GM18507 (cell line): ENCODE measurements around the gene KCNA10.

Experiments
- DNase-seq: peaks from one replicate; pipeline ENCODE4 v3.0.0; 2011; ENCODE audit warnings: low read depth; ENCODE audit not compliant: insufficient read length; ENCODE audit errors: extremely low spot score
- FAIRE-seq: peaks from 2 replicates; lab custom pipeline; 2011; peaks lifted over from hg19 to GRCh38; lab: Jason Lieb, UNC

The KCNA10 gene

DNA sequence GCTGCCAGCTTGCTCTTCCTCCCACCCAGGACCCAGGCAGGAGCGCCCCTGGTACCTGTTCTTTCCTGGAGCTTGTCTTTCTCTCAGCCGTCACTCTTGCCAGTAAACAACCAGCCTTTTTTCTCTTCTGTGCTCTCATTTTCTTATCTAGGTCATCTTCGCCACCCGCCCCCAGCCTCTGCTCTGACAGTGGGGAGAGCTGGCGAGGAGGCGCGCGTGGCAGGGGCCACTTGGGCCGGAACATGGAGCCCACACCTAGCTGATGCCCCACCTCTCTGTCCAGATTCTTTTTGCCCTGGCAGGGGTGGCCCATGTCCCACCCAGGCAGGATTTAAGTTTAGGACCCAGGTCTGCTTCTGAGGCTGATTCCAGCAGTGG lies 35.7 kb downstream of the KCNA10 start:
- DNase-seq, result no peak
- no peak for FAIRE-seq

DNA sequence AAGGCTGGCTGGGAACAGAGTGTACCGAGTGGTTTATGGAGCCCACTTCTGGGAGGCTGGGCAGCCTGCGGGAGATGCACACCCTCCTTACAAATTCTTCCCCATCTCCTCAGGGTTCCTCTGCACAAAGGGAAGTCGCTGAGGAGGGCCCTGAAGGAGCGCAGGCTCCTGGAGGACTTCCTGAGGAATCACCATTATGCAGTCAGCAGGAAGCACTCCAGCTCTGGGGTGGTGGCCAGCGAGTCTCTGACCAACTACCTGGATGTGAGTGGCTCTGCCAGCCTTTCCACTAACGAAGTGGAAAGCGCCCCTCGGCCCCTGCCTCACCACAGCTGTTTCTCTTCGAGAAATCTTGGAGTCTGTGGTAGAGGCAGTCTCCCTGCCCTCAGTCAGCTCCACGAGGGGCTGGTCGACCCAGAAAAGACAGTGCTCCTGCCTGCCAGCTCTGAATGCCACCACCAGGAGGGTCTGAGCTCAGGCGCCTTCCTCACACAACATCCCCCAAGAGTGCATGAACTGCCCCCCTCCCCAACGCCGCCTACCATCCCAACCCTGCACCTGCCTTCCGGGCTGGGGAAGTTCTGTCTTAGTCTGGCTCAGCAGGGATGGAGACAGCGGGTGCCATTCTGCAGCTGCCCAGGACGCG lies 36.2 kb downstream of the KCNA10 start:
- no peak for FAIRE-seq
- DNase-seq, result no peak

DNA sequence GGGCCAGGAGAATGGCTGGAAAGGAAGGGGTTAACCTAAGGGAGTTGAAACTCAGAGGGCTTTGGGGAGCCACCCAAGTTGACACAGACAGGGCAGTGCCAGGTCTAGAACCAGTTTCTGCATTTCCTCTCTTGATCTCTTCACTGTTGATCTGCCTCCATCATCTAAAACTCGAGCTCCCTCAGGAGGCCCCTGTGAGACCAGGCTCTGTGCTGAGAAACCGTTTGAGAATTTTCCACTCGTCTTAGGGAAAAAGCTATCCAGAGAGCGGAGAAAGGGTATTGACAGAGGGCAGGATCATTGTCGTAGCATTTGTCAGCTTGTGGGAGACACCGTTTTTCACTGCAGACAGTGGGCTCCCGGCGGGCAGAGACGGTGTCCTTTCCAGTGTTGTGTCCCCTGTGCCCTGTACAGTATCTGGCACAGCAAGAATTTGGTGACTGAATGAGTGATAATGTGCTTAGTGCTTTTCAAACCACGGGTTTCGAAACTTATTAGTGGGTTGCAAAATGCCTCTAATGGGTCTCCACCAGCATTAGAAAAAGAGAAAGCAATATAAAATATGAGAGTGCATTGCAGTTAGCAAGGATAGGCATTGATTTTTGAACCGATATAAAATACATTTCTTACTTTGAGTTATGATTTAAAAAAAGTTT lies 36.9 kb downstream of the KCNA10 start:
- FAIRE-seq (no peak), DNase-seq (no peak)

DNA sequence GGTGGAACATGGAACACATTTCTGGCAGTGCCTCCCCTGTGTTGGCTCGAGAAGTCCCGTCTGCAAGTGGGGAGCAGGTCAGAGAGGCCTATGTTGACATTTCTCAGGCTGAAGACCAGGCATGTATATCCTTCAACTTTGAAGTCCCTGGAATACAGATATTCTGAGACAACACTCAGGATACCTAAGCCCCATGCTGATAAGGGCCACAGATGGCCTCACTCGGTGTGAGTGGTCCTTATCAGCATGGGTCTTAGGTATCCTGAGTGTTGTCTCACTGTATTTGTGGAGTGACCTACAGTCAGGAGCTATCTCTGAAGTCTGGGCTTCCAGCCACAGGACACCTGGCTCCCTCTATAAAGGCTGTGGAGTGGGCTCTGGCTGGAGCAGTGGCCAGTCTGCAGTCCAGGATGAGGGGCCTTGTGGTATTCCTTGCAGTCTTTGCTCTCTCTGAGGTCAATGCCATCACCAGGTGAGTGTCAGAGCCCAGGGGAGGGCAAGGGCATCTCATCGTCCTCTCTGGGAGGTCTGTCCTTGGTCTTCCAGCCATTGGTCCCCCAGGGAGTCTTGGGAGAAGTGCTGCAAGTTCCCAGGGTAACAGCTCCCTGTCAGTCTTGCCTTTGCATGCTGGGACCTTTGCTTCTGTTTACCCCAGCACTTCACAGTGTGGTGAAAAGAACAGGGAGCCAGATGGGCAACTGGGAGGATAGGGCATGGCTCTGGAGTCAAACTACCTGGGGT lies 38.4 kb downstream of the KCNA10 start:
- DNase-seq, result no peak
- no peak for FAIRE-seq

DNA sequence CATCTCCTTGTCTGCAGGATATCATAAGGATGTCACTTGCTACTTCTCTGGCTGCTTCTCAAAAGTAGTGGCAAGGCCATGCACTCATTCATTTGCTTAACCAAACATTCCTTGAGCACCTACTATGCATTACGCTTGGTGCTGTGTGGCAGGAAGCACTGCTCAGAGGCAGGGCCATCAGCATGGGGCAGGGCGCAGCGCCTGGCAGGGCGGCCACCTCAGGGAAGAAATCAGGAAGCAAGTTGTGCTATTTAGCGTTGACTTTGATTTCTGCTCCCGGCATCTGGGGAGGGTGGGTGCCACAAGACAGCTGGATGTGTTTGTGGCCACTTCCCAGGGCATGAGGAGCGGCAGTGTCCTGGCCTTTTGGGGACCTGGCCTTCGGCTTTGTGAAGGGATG lies 40.1 kb downstream of the KCNA10 start:
- DNase-seq, result no peak
- FAIRE-seq, result no peak

DNA sequence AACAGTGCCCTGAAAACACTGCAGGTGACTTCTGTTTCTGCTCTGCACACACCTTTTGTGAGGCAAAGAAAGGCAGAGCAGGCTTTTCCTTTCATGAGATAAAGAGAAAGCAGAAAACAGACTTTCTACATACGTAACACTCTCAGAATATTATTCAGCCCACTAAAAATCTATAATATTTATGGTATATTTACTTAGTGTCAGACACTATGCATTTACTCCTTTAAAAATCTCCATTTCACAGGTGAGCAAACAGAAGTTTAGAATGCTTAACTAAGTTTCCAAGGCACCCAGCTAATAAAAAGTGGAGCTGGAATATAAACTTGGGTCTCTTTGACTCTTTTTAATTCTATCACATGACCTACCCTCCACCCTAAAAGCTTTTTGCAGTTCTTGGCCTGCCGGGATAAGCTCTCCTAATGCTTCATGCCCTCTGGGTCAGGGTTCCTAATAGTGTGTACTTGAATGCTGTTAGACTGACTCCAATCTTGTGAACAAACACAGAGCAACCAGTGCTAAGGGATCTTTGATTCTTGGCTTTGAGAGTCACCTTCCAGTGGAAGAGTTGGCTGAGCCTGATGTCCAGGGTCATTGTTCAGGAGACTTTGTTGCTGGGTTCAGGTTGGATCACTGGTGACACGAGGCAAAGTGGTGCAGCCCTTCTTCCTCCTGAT lies 40.9 kb downstream of the KCNA10 start:
- DNase-seq (no peak), FAIRE-seq (no peak)

DNA sequence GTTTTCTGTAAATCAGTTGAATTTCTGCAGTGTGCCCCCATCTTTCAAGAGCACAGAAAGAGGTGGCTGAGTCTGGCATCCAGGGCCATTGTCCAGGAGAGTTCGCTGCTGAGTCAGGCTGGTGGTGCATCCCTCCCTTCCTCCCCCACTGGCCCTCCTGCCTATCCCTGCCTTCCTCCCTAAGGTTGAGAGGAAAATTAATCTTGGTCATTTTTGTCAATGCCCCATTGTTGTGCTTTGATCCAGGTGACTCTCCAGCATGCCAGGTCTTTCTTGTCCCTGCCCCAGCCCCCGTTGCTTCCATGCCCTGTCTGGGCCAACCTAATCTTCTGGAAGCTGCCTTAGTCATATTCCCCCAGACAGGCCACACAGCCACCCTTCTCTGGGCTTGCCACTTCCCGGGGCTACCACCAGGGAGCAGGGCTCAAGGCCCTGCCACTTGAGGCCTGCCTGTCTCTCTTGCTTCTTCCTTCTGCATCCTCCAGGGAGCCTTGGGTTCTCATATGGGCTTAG lies 41.5 kb downstream of the KCNA10 start:
- DNase-seq (no peak), FAIRE-seq (no peak)

DNA sequence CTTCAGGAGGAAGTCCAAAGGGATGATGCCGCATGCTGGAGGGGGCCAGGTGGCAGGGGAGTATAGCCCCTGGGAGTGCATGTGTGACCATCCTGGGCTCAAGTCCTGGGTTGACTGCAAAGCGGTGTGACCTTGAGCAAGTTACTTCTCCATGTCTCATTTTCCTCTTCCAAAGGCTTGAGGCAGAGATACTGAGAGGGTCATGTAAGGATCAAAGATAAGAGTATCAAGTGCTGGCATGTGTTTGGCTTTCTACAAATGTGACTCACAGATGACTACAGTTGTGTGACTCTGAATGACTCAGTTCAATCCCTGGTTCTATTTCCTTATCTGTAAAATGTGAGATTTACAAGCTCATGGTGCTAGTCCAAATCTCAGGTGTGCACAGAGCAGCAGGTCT lies 41.9 kb downstream of the KCNA10 start:
- FAIRE-seq (no peak), DNase-seq (no peak)

DNA sequence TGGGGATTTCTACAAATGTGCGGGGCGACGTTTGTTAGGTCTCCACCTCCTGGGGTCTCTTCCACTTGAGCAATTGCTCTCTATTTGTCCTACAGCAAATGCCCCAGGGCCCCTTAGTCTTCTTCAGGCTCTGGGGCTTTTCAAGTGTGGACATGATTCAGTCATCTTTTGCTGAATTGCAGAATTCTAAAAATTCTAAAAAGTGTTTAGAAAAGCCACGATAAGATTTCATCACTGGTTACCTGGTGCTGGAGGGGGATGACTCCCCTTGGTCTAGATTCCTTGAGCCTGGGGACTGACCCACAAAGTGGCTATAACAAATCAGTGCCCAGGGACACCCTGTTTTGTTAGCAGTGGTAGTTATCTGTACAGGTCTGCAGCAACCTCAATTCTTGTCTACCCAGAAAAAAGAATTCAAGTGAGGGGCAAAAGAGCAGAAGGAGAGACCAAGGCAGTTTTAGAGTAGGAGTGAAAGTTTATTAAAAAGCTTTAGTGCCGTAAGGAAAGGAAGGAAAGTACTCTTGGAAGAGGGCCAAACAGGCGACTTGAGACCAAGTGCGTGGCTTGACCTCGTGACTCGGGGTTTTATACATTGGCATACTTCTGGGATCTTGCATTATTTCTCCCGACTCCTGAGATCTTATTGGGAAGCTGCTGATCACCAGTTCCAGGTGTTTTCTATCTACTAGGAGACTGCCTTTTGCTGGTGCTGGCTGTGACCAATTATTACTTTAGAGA lies 42.8 kb downstream of the KCNA10 start:
- FAIRE-seq (no peak), DNase-seq (no peak)

DNA sequence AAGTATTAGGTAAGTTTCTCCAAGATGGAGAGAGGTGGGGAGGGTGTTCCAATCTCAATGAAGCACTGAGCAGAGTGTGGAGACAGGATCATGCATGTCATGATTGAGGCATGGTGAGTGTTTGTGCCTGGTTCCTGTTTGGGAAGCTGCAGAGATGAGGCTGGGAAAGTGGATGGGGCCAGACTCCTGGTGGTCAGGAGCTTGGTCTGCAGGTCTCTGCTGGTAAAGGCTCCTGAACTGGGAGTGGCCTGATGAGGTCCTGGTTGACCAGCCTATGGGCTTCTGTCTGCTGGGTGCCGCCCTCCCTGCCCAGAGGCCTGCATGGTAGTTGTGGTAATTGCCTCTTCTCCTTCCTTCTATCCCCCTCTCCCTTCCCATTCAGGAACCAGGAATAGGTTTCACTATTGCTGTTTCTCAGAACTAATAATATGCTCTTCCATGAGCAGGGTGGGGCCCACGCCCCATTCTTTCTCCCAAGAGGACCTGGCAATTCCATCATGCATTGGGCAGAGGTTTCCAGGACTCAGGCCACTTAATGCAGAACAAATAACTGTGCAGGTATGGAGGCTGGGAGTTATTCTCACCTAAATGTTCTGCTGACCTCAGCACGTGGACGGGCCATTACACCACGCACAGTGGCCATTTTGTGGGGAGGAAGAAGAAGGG lies 43.5 kb downstream of the KCNA10 start:
- no peak for FAIRE-seq
- no peak for DNase-seq

DNA sequence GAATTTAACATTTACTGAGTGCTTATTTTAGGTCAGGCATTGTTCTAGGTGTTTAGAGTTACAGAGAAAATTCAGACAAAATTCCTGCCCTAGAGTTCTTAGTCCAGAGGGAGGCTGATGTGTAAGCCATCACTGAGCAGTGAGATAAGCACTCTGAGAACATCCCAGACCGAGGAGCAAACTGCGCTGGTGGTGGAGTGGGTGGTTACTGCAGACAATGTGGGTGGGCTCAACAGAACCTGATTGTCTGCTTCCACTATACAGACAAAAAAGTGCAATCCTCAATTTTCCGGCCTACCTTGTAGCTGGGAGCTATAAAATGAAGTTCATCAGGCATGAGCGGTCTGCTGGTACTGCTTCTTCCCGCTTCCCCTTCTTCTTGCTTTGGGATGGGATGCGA lies 44.5 kb downstream of the KCNA10 start:
- FAIRE-seq (no peak), DNase-seq (no peak)

DNA sequence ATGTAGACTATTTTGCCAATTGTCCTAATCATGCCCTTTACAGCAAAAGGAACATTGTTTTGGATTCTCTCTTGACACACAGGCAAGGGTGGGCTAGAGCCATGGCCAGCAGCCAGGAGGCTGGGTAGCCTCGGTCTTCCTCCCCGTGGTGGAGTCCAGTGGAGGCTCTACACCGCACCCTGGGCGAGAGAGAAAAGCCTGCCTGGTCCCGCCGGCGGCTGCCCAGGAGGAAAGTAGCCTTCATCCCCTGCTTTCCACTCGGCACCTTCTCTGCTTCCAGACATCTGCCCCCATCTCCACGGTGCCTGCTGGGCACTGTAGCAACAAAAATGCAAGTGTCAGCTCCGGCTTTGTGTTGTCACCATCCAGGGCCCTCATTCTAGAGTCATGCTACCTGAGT lies 46.4 kb downstream of the KCNA10 start:
- FAIRE-seq, result no peak

DNA sequence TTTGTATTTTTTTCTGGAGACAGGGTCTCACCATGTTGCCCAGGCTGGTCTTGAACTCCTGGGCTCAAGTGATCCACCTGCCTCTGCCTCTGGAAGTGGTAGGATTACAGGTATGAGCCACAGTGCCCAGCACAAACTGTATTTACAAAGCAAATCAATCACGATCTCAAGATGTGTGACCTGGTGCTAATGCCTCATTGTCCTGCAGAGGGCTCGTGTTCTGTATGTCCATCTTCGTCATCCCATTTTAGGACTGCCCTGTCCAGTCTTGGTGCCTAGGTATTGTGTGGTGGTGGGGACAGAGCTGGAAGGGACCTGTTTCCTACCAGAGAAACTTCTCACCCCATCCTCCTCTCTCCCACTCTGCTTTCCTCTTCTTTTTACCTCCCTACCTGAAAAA lies 47.8 kb downstream of the KCNA10 start:
- no peak for FAIRE-seq
- DNase-seq, result no peak

More for the DNA sequence above, 46.4 kb downstream of the KCNA10 start:
- no peak for DNase-seq
